HCT116 (cell line): Measurements from ENCODE around the gene TPM3. TPM values are rescaled to one million over a fixed set of nuclear protein-coding genes. Genes with fewer than 3 reads are reported as not detected.

ENCODE experiments used
- ATAC-seq: fragments of 200-7000 bp; cut with Tn5 transposase; 2 replicates; pipeline ENCODE4 v1.9.1; 2020; ENCODE audit warnings: mild to moderate bottlenecking, moderate library complexity
- BruUV-seq: library from RNA; stranded (reverse); fragments of 400-500 nt; replicated peaks from 2 replicates; lab custom pipeline; 2021; lab: Mats Ljungman, UMichigan
- CTCF ChIA-PET: fragments of 300-600 bp; sonication (Branson Sonifier 250); formaldehyde crosslinking; loops from one replicate; lab custom pipeline; 2021; ENCODE audit warnings: antibody characterized with exemption; lab: Charles Lee
- POLR2A ChIA-PET: fragments of 300-600, 350-600 bp; sonication (Branson Sonifier 250); formaldehyde crosslinking; loops from one replicate; lab custom pipeline; 2021; ENCODE audit warnings: antibody characterized with exemption; lab: Charles Lee
- RAD21 ChIA-PET, 2 experiments: fragments of 300-600 bp; sonication (Branson Sonifier 250); formaldehyde crosslinking; loops; one replicate each; lab custom pipeline; 2023; ENCODE audit warnings: low total read pairs in 2 of 2; ENCODE audit not compliant: uncharacterized antibody in 2 of 2, unreplicated experiment in 2 of 2, low non-redundant PET in 1 of 2; lab: Charles Lee
- DNase-seq: peaks from one replicate; pipeline ENCODE4 v3.0.0-alpha.2; 2010; ENCODE audit warnings: low read depth, low spot score
- H2AFZ ChIP-seq: fragments of 200-600 bp; shearing (Covaris generic), sonication (generic); 2 replicates; pipeline ENCODE4 v1.6.1; 2017; ENCODE audit warnings: low read depth, mixed run types, mixed read lengths, antibody characterized with exemption, low read length; ENCODE audit not compliant: poor library complexity, severe bottlenecking
- H3K27ac ChIP-seq: 2 replicates; pipeline ENCODE4 v1.5.1; 2012; ENCODE audit warnings: low read depth, low read length
- H3K27me3 ChIP-seq: fragments of 200-600 bp; sonication (generic); 2 replicates; pipeline ENCODE4 v1.6.1; 2016; ENCODE audit warnings: mixed run types, low read length, mixed read lengths; ENCODE audit not compliant: insufficient read depth
- H3K36me3 ChIP-seq, 2 experiments: fragments of 200-500 bp in 1 of 2; fragments of 200-600 bp in 1 of 2; sonication (Bioruptor generic) in 1 of 2; sonication (generic) in 1 of 2; 2 replicates each; pipeline versions ENCODE4 v1.5.1 to v1.6.1; 2014 to 2016; ENCODE audit warnings: low read length in 2 of 2, inconsistent platforms in 1 of 2, mixed read lengths in 1 of 2, mixed run types in 1 of 2; ENCODE audit not compliant: insufficient read depth in 2 of 2, control insufficient read depth in 1 of 2
- H3K4me1 ChIP-seq, 2 experiments: fragments of 200-600 bp in 1 of 2; sonication (generic) in 1 of 2; 2 replicates each; pipeline versions ENCODE4 v1.5.1 to v1.6.1; 2012 to 2017; ENCODE audit warnings: low read length in 2 of 2, inconsistent platforms in 1 of 2, mild to moderate bottlenecking in 1 of 2, mixed read lengths in 1 of 2, mixed run types in 1 of 2, moderate library complexity in 1 of 2; ENCODE audit not compliant: insufficient read depth in 2 of 2, control insufficient read depth in 1 of 2
- H3K4me2 ChIP-seq: fragments of 200-600 bp; sonication (generic); 2 replicates; pipeline ENCODE4 v1.6.1; 2017; ENCODE audit warnings: mixed run types, low read length, mixed read lengths
- H3K4me3 ChIP-seq, 2 experiments: fragments of 200-600 bp in 1 of 2; sonication (generic) in 1 of 2; replicated peaks in 1 of 2; 2 replicates each; pipeline ENCODE4 v1.5.1; 2011 to 2016; ENCODE audit warnings: low read length in 2 of 2, control low read depth in 1 of 2, low read depth in 1 of 2, mild to moderate bottlenecking in 1 of 2, mixed read lengths in 1 of 2, mixed run types in 1 of 2
- H3K79me2 ChIP-seq: fragments of 200-600 bp; sonication (generic); 2 replicates; pipeline ENCODE4 v1.6.1; 2017; ENCODE audit warnings: mild to moderate bottlenecking, mixed run types, low read length, moderate library complexity, mixed read lengths; ENCODE audit not compliant: insufficient read depth
- H3K9ac ChIP-seq: fragments of 200-600 bp; sonication (generic); 2 replicates; pipeline ENCODE4 v1.6.1; 2016; ENCODE audit warnings: low read length, mixed read lengths
- H3K9me2 ChIP-seq: fragments of 200-600 bp; sonication (generic), shearing (Covaris generic); 2 replicates; pipeline ENCODE4 v1.6.1; 2017; ENCODE audit warnings: mixed run types, mild to moderate bottlenecking, moderate library complexity; ENCODE audit not compliant: insufficient read depth
- H3K9me3 ChIP-seq, 2 experiments: fragments of 200-500 bp in 1 of 2; fragments of 200-600 bp in 1 of 2; sonication (Bioruptor generic) in 1 of 2; sonication (generic) in 1 of 2; 2 replicates each; pipeline ENCODE4 v1.6.1; 2014 to 2017; ENCODE audit warnings: low read length in 2 of 2, mixed read lengths in 2 of 2, inconsistent platforms in 1 of 2, low read depth in 1 of 2, mild to moderate bottlenecking in 1 of 2, mixed run types in 1 of 2, moderate library complexity in 1 of 2; ENCODE audit not compliant: control insufficient read depth in 1 of 2, insufficient read depth in 1 of 2
- H4K20me1 ChIP-seq: fragments of 200-600 bp; sonication (generic), shearing (Covaris generic); 2 replicates; pipeline ENCODE4 v1.6.1; 2017; ENCODE audit warnings: mixed run types, mild to moderate bottlenecking, moderate library complexity; ENCODE audit not compliant: insufficient read depth
- EGR1 ChIP-seq: IDR thresholded peaks from 2 replicates; pipeline ENCODE4 v1.6.1; 2012; ENCODE audit warnings: low read depth
- EZH2 ChIP-seq: fragments of 200-600 bp; sonication (generic); IDR thresholded peaks from 2 replicates; pipeline ENCODE4 v1.6.1; 2017; ENCODE audit warnings: antibody characterized with exemption, mixed run types
- EZH2phosphoT487 ChIP-seq: fragments of 200-600 bp; IDR thresholded peaks from 2 replicates; pipeline ENCODE4 v1.6.1; 2018; ENCODE audit warnings: antibody characterized with exemption, borderline replicate concordance
- FOSL1 ChIP-seq: IDR thresholded peaks from 2 replicates; pipeline ENCODE4 v1.6.1; 2012; ENCODE audit warnings: low read depth
- MAX ChIP-seq: IDR thresholded peaks from 2 replicates; pipeline ENCODE4 v1.6.1; 2012
- POLR2AphosphoS5 ChIP-seq: IDR thresholded peaks from 2 replicates; pipeline ENCODE4 v1.6.1; 2011; ENCODE audit warnings: mild to moderate bottlenecking, low read depth, low read length, moderate library complexity
- REST ChIP-seq: IDR thresholded peaks from 2 replicates; pipeline ENCODE4 v1.6.1; 2012; ENCODE audit warnings: low read depth
- SP1 ChIP-seq: IDR thresholded peaks from 2 replicates; pipeline ENCODE4 v1.6.1; 2012; ENCODE audit warnings: low read depth
- SRF ChIP-seq: IDR thresholded peaks from 2 replicates; pipeline ENCODE4 v1.6.1; 2012; ENCODE audit warnings: low read depth
- ZFX ChIP-seq: fragments of 450-650 bp; IDR thresholded peaks from 2 replicates; pipeline ENCODE4 v1.6.1; 2017
- ZNF274 ChIP-seq: fragments of 200-500 bp; sonication (Bioruptor generic); IDR thresholded peaks from 2 replicates; pipeline ENCODE4 v1.6.1; 2014; ENCODE audit warnings: mild to moderate bottlenecking, low read depth, low read length, inconsistent platforms
- intact Hi-C: fragments of 100-400 bp; cut with micrococcal nuclease; formaldehyde crosslinking; loops from 2 replicates; pipeline ENCODE4 v1.10.0; 2022
- total RNA-seq: library from RNA; stranded (reverse); gene quantifications from one replicate; pipeline ENCODE4 v1.2.1, GENCODE V29; 2021; ENCODE audit not compliant: unreplicated experiment

TPM3 gene
- total RNA-seq, 1 experiment from 2014 or later = 457 TPM

- ATAC-seq (no peak), DNase-seq (no peak)
- Histone ChIP-seq H3K79me2 (peaks cover 4% of the 10 kb centered on the region; the same call in 1 of the 2 replicates), H3K27me3 (no peaks in the 10 kb centered on the region), H3K4me2 (no peak overlapping the region), H3K9me3 (no peaks in the 10 kb centered on the region), H3K4me1 (peaks cover 13 to 23% of the 10 kb centered on the region in 2 experiments), H3K36me3 (peaks cover 19 to 21% of the 10 kb centered on the region in 2 experiments), H3K9ac (no peak overlapping the region), H3K9me2 (no peaks in the 10 kb centered on the region), H2AFZ (no peak overlapping the region), H3K27ac (no peak overlapping the region), H4K20me1 (no peaks in the 10 kb centered on the region), H3K4me3 (no peak overlapping the region)
- no peak for TF ChIP-seq SP1
- no peak for TF ChIP-seq SRF
- no peak for TF ChIP-seq MAX
- TF ChIP-seq FOSL1 = no peak
- TF ChIP-seq EZH2phosphoT487 = no peak
- TF ChIP-seq ZFX = no peak
- no peak for TF ChIP-seq EZH2
- TF ChIP-seq POLR2AphosphoS5 = no peak; the same call in 1 of the 2 replicates
- no peak for TF ChIP-seq ZNF274
- no peak for TF ChIP-seq REST
- no peak for TF ChIP-seq EGR1
- ChIA-PET CTCF (interaction anchor here (1.2 kb wide), 1 partner anchor 8 kb away, joined by 8 read pairs; no protein-coding TSS in a partner anchor), POLR2A (interaction anchor here (0.7 kb wide), 1 partner anchor 13 kb away, joined by 6 read pairs; a partner anchor contains a TSS), RAD21 (no interaction called here)
- intact Hi-C loops = no loop called here
- BruUV-seq = no TSS peak
Measured at GRCh38 chr1:154207262-154207661, 15.4 kb upstream of the TPM3 start.
